Measurements from ENCODE around the gene MS4A5. TPM values are rescaled to one million over a fixed set of nuclear protein-coding genes. Genes with fewer than 3 reads are reported as not detected.

Gene MS4A5
- total RNA-seq, 1 donor from 2014 or later = not detected

GRCh38 chr11:60477035-60477445 lies 47.7 kb downstream of the MS4A5 start:
- H2AFZ ChIP-seq (ENCODE audit: low read depth, low read length) = no peak overlapping the region
- Mint-ChIP-seq H3K27ac (ENCODE audit: unreplicated experiment) (no peak overlapping the region), H3K27me3 (ENCODE audit: low read depth, unreplicated experiment) (no peaks in the 10 kb centered on the region), H3K4me1 (ENCODE audit: low read depth, unreplicated experiment) (no peaks in the 10 kb centered on the region), H3K4me3 (ENCODE audit: unreplicated experiment) (no peak overlapping the region), H3K36me3 (ENCODE audit: low read depth, unreplicated experiment) (no peaks in the 10 kb centered on the region), H3K9me3 (ENCODE audit: unreplicated experiment) (no peaks in the 10 kb centered on the region)
- DNase-seq (ENCODE audit: low read depth) = no peak
- H3K27ac ChIP-seq (ENCODE audit: low read depth, low read length) = no peak overlapping the region
- H3K4me3 ChIP-seq (ENCODE audit: insufficient read depth, low read depth, low read length) = no peak overlapping the region
- no peak for FAIRE-seq
- no peaks in the 10 kb centered on the region for H3K9me3 ChIP-seq (ENCODE audit: insufficient read depth, low read depth, low read length)
- H3K36me3 ChIP-seq (ENCODE audit: insufficient read depth, low read length) = no peaks in the 10 kb centered on the region
- H3K79me2 ChIP-seq (ENCODE audit: insufficient read depth, low read length) = no peaks in the 10 kb centered on the region
- H3K27me3 ChIP-seq (ENCODE audit: insufficient read depth, low read length) = no peaks in the 10 kb centered on the region
- H3K4me1 ChIP-seq (ENCODE audit: insufficient read depth, low read length) = no peaks in the 10 kb centered on the region
- no peak overlapping the region for H3K9ac ChIP-seq (ENCODE audit: low read length)
- no peak overlapping the region for H3K4me2 ChIP-seq (ENCODE audit: low read length)
- no peaks in the 10 kb centered on the region for H4K20me1 ChIP-seq (ENCODE audit: insufficient read depth, low read length)
- TF ChIP-seq CTCF (IDR thresholded peaks at IDR 0.05; ENCODE audit: insufficient read depth, low read depth, low read length) = no peak

GRCh38 chr11:60482361-60482760 lies 53.0 kb downstream of the MS4A5 start:
- H3K9ac ChIP-seq (ENCODE audit: low read length) = no peak overlapping the region
- no peak overlapping the region for H3K4me3 ChIP-seq (ENCODE audit: insufficient read depth, low read depth, low read length)
- no peak for DNase-seq (ENCODE audit: low read depth)
- H3K4me2 ChIP-seq (ENCODE audit: low read length) = no peak overlapping the region
- no peak overlapping the region for H3K27ac Mint-ChIP-seq (ENCODE audit: unreplicated experiment)
- no peak overlapping the region for H3K4me3 Mint-ChIP-seq (ENCODE audit: unreplicated experiment)
- H3K9me3 Mint-ChIP-seq (ENCODE audit: unreplicated experiment) = no peaks in the 10 kb centered on the region
- no peaks in the 10 kb centered on the region for H3K9me3 ChIP-seq (ENCODE audit: insufficient read depth, low read depth, low read length)
- FAIRE-seq = no peak
- no peaks in the 10 kb centered on the region for H3K4me1 Mint-ChIP-seq (ENCODE audit: low read depth, unreplicated experiment)
- no peaks in the 10 kb centered on the region for H3K36me3 ChIP-seq (ENCODE audit: insufficient read depth, low read length)
- no peaks in the 10 kb centered on the region for H3K79me2 ChIP-seq (ENCODE audit: insufficient read depth, low read length)
- H3K4me1 ChIP-seq (ENCODE audit: insufficient read depth, low read length) = no peaks in the 10 kb centered on the region
- H3K36me3 Mint-ChIP-seq (ENCODE audit: low read depth, unreplicated experiment) = no peaks in the 10 kb centered on the region
- no peaks in the 10 kb centered on the region for H3K27me3 Mint-ChIP-seq (ENCODE audit: low read depth, unreplicated experiment)
- no peaks in the 10 kb centered on the region for H3K27me3 ChIP-seq (ENCODE audit: insufficient read depth, low read length)
- H4K20me1 ChIP-seq (ENCODE audit: insufficient read depth, low read length) = no peaks in the 10 kb centered on the region
- TF ChIP-seq EZH2 (IDR thresholded peaks at IDR 0.05; ENCODE audit: insufficient read depth, low read length) (no peak), CTCF (IDR thresholded peaks at IDR 0.05; ENCODE audit: insufficient read depth, low read depth, low read length) (no peak)
- no peak overlapping the region for H3K27ac ChIP-seq (ENCODE audit: low read depth, low read length)
- no peak overlapping the region for H2AFZ ChIP-seq (ENCODE audit: low read depth, low read length)

- H3K4me3 Mint-ChIP-seq (ENCODE audit: unreplicated experiment) = no peak overlapping the region
- TF ChIP-seq CTCF (IDR thresholded peaks at IDR 0.05; ENCODE audit: insufficient read depth, low read depth, low read length) = no peak
- no peak for TF ChIP-seq EZH2 (IDR thresholded peaks at IDR 0.05; ENCODE audit: insufficient read depth, low read length)
These were observed 56.6 kb downstream of the MS4A5 start for GRCh38 chr11:60485987-60486386.

More at GRCh38 chr11:60485987-60486386, 56.6 kb downstream of the MS4A5 start:
- Histone ChIP-seq H3K27me3 (ENCODE audit: insufficient read depth, low read length) (no peaks in the 10 kb centered on the region), H3K4me2 (ENCODE audit: low read length) (no peak overlapping the region), H3K9me3 (ENCODE audit: insufficient read depth, low read depth, low read length) (no peaks in the 10 kb centered on the region), H3K36me3 (ENCODE audit: insufficient read depth, low read length) (no peaks in the 10 kb centered on the region), H2AFZ (ENCODE audit: low read depth, low read length) (no peak overlapping the region), H4K20me1 (ENCODE audit: insufficient read depth, low read length) (no peaks in the 10 kb centered on the region), H3K9ac (ENCODE audit: low read length) (no peak overlapping the region), H3K4me1 (ENCODE audit: insufficient read depth, low read length) (no peaks in the 10 kb centered on the region), H3K4me3 (ENCODE audit: insufficient read depth, low read depth, low read length) (no peak overlapping the region), H3K27ac (ENCODE audit: low read depth, low read length) (no peak overlapping the region), H3K79me2 (ENCODE audit: insufficient read depth, low read length) (no peaks in the 10 kb centered on the region)
- no peak for FAIRE-seq
- no peak overlapping the region for H3K27ac Mint-ChIP-seq (ENCODE audit: unreplicated experiment)
- DNase-seq (ENCODE audit: low read depth) = no peak
- H3K9me3 Mint-ChIP-seq (ENCODE audit: unreplicated experiment) = no peaks in the 10 kb centered on the region
- H3K4me1 Mint-ChIP-seq (ENCODE audit: low read depth, unreplicated experiment) = no peaks in the 10 kb centered on the region
- no peaks in the 10 kb centered on the region for H3K27me3 Mint-ChIP-seq (ENCODE audit: low read depth, unreplicated experiment)
- H3K36me3 Mint-ChIP-seq (ENCODE audit: low read depth, unreplicated experiment) = no peaks in the 10 kb centered on the region
